HCT116 (cell line): Measurements from ENCODE around the gene ARHGAP12. TPM values are rescaled to one million over a fixed set of nuclear protein-coding genes. Genes with fewer than 3 reads are reported as not detected.

Source experiments
- ATAC-seq: fragments of 200-7000 bp; cut with Tn5 transposase; 2 replicates; pipeline ENCODE4 v1.9.1; 2020; ENCODE audit warnings: mild to moderate bottlenecking, moderate library complexity
- BruUV-seq: library from RNA; stranded (reverse); fragments of 400-500 nt; replicated peaks from 2 replicates; lab custom pipeline; 2021; lab: Mats Ljungman, UMichigan
- CTCF ChIA-PET: fragments of 300-600 bp; sonication (Branson Sonifier 250); formaldehyde crosslinking; loops from one replicate; lab custom pipeline; 2021; ENCODE audit warnings: antibody characterized with exemption; lab: Charles Lee
- POLR2A ChIA-PET: fragments of 300-600, 350-600 bp; sonication (Branson Sonifier 250); formaldehyde crosslinking; loops from one replicate; lab custom pipeline; 2021; ENCODE audit warnings: antibody characterized with exemption; lab: Charles Lee
- RAD21 ChIA-PET, 2 experiments: fragments of 300-600 bp; sonication (Branson Sonifier 250); formaldehyde crosslinking; loops; one replicate each; lab custom pipeline; 2023; ENCODE audit warnings: low total read pairs in 2 of 2; ENCODE audit not compliant: uncharacterized antibody in 2 of 2, unreplicated experiment in 2 of 2, low non-redundant PET in 1 of 2; lab: Charles Lee
- DNase-seq: peaks from one replicate; pipeline ENCODE4 v3.0.0-alpha.2; 2010; ENCODE audit warnings: low read depth, low spot score
- H2AFZ ChIP-seq: fragments of 200-600 bp; shearing (Covaris generic), sonication (generic); 2 replicates; pipeline ENCODE4 v1.6.1; 2017; ENCODE audit warnings: low read depth, mixed run types, mixed read lengths, antibody characterized with exemption, low read length; ENCODE audit not compliant: poor library complexity, severe bottlenecking
- H3K27ac ChIP-seq: 2 replicates; pipeline ENCODE4 v1.5.1; 2012; ENCODE audit warnings: low read depth, low read length
- H3K27me3 ChIP-seq: fragments of 200-600 bp; sonication (generic); 2 replicates; pipeline ENCODE4 v1.6.1; 2016; ENCODE audit warnings: mixed run types, low read length, mixed read lengths; ENCODE audit not compliant: insufficient read depth
- H3K36me3 ChIP-seq, 2 experiments: fragments of 200-500 bp in 1 of 2; fragments of 200-600 bp in 1 of 2; sonication (Bioruptor generic) in 1 of 2; sonication (generic) in 1 of 2; 2 replicates each; pipeline versions ENCODE4 v1.5.1 to v1.6.1; 2014 to 2016; ENCODE audit warnings: low read length in 2 of 2, inconsistent platforms in 1 of 2, mixed read lengths in 1 of 2, mixed run types in 1 of 2; ENCODE audit not compliant: insufficient read depth in 2 of 2, control insufficient read depth in 1 of 2
- H3K4me1 ChIP-seq, 2 experiments: fragments of 200-600 bp in 1 of 2; sonication (generic) in 1 of 2; 2 replicates each; pipeline versions ENCODE4 v1.5.1 to v1.6.1; 2012 to 2017; ENCODE audit warnings: low read length in 2 of 2, inconsistent platforms in 1 of 2, mild to moderate bottlenecking in 1 of 2, mixed read lengths in 1 of 2, mixed run types in 1 of 2, moderate library complexity in 1 of 2; ENCODE audit not compliant: insufficient read depth in 2 of 2, control insufficient read depth in 1 of 2
- H3K4me2 ChIP-seq: fragments of 200-600 bp; sonication (generic); 2 replicates; pipeline ENCODE4 v1.6.1; 2017; ENCODE audit warnings: mixed run types, low read length, mixed read lengths
- H3K4me3 ChIP-seq, 2 experiments: fragments of 200-600 bp in 1 of 2; sonication (generic) in 1 of 2; replicated peaks in 1 of 2; 2 replicates each; pipeline ENCODE4 v1.5.1; 2011 to 2016; ENCODE audit warnings: low read length in 2 of 2, control low read depth in 1 of 2, low read depth in 1 of 2, mild to moderate bottlenecking in 1 of 2, mixed read lengths in 1 of 2, mixed run types in 1 of 2
- H3K79me2 ChIP-seq: fragments of 200-600 bp; sonication (generic); 2 replicates; pipeline ENCODE4 v1.6.1; 2017; ENCODE audit warnings: mild to moderate bottlenecking, mixed run types, low read length, moderate library complexity, mixed read lengths; ENCODE audit not compliant: insufficient read depth
- H3K9ac ChIP-seq: fragments of 200-600 bp; sonication (generic); 2 replicates; pipeline ENCODE4 v1.6.1; 2016; ENCODE audit warnings: low read length, mixed read lengths
- H3K9me2 ChIP-seq: fragments of 200-600 bp; sonication (generic), shearing (Covaris generic); 2 replicates; pipeline ENCODE4 v1.6.1; 2017; ENCODE audit warnings: mixed run types, mild to moderate bottlenecking, moderate library complexity; ENCODE audit not compliant: insufficient read depth
- H3K9me3 ChIP-seq, 2 experiments: fragments of 200-500 bp in 1 of 2; fragments of 200-600 bp in 1 of 2; sonication (Bioruptor generic) in 1 of 2; sonication (generic) in 1 of 2; 2 replicates each; pipeline ENCODE4 v1.6.1; 2014 to 2017; ENCODE audit warnings: low read length in 2 of 2, mixed read lengths in 2 of 2, inconsistent platforms in 1 of 2, low read depth in 1 of 2, mild to moderate bottlenecking in 1 of 2, mixed run types in 1 of 2, moderate library complexity in 1 of 2; ENCODE audit not compliant: control insufficient read depth in 1 of 2, insufficient read depth in 1 of 2
- H4K20me1 ChIP-seq: fragments of 200-600 bp; sonication (generic), shearing (Covaris generic); 2 replicates; pipeline ENCODE4 v1.6.1; 2017; ENCODE audit warnings: mixed run types, mild to moderate bottlenecking, moderate library complexity; ENCODE audit not compliant: insufficient read depth
- CEBPB ChIP-seq: IDR thresholded peaks from 2 replicates; pipeline ENCODE4 v1.6.1; 2012; ENCODE audit warnings: low read depth
- EZH2phosphoT487 ChIP-seq: fragments of 200-600 bp; IDR thresholded peaks from 2 replicates; pipeline ENCODE4 v1.6.1; 2018; ENCODE audit warnings: antibody characterized with exemption, borderline replicate concordance
- POLR2A ChIP-seq: IDR thresholded peaks from 2 replicates; pipeline ENCODE4 v1.7.0; 2011; ENCODE audit warnings: borderline replicate concordance; ENCODE audit not compliant: insufficient read depth, insufficient read length; ENCODE audit errors: extremely low read depth
- RAD21 ChIP-seq: IDR thresholded peaks from 2 replicates; pipeline ENCODE4 v1.6.1; 2012; ENCODE audit warnings: low read depth, mild to moderate bottlenecking
- SIN3A ChIP-seq: IDR thresholded peaks from 2 replicates; pipeline ENCODE4 v1.6.1; 2012; ENCODE audit warnings: low read depth
- TCF7L2 ChIP-seq: IDR thresholded peaks from 2 replicates; pipeline ENCODE4 v1.7.0; 2011; ENCODE audit warnings: borderline replicate concordance, inconsistent platforms; ENCODE audit not compliant: insufficient read depth, insufficient read length; ENCODE audit errors: extremely low read depth
- intact Hi-C: fragments of 100-400 bp; cut with micrococcal nuclease; formaldehyde crosslinking; loops from 2 replicates; pipeline ENCODE4 v1.10.0; 2022
- total RNA-seq: library from RNA; stranded (reverse); gene quantifications from one replicate; pipeline ENCODE4 v1.2.1, GENCODE V29; 2021; ENCODE audit not compliant: unreplicated experiment
- TF ChIP-seq, protein P1 (sequence below): IDR thresholded peaks from 2 replicates; pipeline ENCODE4 v1.6.1; 2012
- TF ChIP-seq, protein P2 (sequence below), 3 experiments: fragments of 200-600 bp in 1 of 3; sonication (generic) in 1 of 3; IDR thresholded peaks in 2 of 3; conservative IDR thresholded peaks in 1 of 3; 2 replicates each; pipeline ENCODE4 v1.5.1; 2012 to 2017; ENCODE audit warnings: low read depth in 2 of 3, low read length in 2 of 3, antibody characterized with exemption in 1 of 3, borderline replicate concordance in 1 of 3, control low read depth in 1 of 3, mild to moderate bottlenecking in 1 of 3, mixed read lengths in 1 of 3, mixed run types in 1 of 3, moderate library complexity in 1 of 3; ENCODE audit not compliant: insufficient read depth in 1 of 3
- TF ChIP-seq, protein P3 (sequence below): IDR thresholded peaks from 2 replicates; pipeline ENCODE4 v1.6.1; 2011; ENCODE audit warnings: mild to moderate bottlenecking, low read length, moderate library complexity; ENCODE audit not compliant: insufficient replicate concordance; ENCODE audit errors: extremely low read depth

Gene ARHGAP12
- total RNA-seq, 1 experiment from 2014 or later, result 80.3 TPM

DNA sequence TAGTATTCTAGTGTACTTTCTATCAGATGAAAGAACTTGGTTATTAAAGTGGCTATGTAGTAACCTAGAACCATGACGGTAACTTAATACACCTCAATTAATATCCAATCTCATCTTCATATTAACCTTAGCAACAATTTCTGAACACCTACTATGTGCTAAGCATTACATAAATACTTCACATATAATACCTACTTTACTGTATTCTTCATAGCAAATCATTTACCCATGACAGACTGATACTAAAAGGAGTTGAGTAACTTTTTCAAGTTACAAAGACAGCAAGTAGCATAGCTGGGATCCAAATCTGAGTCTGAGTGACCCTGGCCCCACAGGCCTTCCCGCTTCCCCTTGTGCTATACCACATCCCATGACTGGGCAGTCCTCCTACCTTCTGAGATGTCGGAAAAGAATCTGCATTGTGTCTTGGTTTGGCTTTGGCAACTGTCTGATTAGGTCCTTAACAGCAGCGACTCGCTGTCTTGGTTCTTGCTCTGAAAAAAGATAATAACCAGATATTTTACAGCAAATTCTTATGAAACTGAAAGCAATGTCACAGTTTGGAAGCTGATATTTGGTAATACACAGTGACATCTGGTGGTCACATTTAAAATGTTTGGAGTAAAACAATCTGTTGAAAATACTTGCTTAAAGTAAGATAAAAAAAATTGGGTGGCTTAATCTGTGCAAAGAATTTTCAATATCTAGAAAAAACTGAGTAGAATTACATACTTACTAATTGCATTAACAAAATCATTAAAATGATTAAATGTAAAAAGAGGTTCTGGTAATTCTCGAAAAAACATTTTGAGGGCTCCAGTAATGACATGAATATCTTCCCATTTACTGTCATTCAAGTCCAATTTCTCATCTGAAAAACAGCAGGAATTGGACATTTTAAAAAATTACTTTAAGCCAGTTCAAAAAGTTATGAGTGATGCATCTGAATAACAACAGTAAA is 120.1 kb downstream of the ARHGAP12 start:
- Histone ChIP-seq H2AFZ (no peak overlapping the region), H3K4me2 (no peak overlapping the region), H3K4me1 (no peaks in the 10 kb centered on the region), H3K9ac (no peak overlapping the region), H3K27ac (no peak overlapping the region), H3K9me3 (no peaks in the 10 kb centered on the region), H3K4me3 (no peak overlapping the region), H3K9me2 (no peaks in the 10 kb centered on the region), H3K36me3 (peaks cover 48 to 59% of the 10 kb centered on the region in 2 experiments), H3K79me2 (no peaks in the 10 kb centered on the region; the same call in 1 of the 2 replicates), H3K27me3 (no peaks in the 10 kb centered on the region), H4K20me1 (peaks cover 4% of the 10 kb centered on the region; the same call in 1 of the 2 replicates)
- TF ChIP-seq, protein P1, sequence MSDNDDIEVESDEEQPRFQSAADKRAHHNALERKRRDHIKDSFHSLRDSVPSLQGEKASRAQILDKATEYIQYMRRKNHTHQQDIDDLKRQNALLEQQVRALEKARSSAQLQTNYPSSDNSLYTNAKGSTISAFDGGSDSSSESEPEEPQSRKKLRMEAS, result no peak
- TF ChIP-seq TCF7L2 (no peak), RAD21 (peak; percentile 58), CEBPB (no peak), POLR2A (no peak), EZH2phosphoT487 (no peak), SIN3A (no peak)
- TF ChIP-seq, protein P2, sequence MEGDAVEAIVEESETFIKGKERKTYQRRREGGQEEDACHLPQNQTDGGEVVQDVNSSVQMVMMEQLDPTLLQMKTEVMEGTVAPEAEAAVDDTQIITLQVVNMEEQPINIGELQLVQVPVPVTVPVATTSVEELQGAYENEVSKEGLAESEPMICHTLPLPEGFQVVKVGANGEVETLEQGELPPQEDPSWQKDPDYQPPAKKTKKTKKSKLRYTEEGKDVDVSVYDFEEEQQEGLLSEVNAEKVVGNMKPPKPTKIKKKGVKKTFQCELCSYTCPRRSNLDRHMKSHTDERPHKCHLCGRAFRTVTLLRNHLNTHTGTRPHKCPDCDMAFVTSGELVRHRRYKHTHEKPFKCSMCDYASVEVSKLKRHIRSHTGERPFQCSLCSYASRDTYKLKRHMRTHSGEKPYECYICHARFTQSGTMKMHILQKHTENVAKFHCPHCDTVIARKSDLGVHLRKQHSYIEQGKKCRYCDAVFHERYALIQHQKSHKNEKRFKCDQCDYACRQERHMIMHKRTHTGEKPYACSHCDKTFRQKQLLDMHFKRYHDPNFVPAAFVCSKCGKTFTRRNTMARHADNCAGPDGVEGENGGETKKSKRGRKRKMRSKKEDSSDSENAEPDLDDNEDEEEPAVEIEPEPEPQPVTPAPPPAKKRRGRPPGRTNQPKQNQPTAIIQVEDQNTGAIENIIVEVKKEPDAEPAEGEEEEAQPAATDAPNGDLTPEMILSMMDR (IDR thresholded peaks at IDR 0.05 in 2 of 3, conservative IDR thresholded peaks at IDR 0.05 in 1 of 3; ENCODE audit: borderline replicate concordance in 1 of 3, insufficient read depth in 1 of 3, low read depth in 2 of 3, low read length in 2 of 3), result peak; percentile 1 to 64 (median 28); a peak in 4 of 6 replicates
- TF ChIP-seq, protein P3, sequence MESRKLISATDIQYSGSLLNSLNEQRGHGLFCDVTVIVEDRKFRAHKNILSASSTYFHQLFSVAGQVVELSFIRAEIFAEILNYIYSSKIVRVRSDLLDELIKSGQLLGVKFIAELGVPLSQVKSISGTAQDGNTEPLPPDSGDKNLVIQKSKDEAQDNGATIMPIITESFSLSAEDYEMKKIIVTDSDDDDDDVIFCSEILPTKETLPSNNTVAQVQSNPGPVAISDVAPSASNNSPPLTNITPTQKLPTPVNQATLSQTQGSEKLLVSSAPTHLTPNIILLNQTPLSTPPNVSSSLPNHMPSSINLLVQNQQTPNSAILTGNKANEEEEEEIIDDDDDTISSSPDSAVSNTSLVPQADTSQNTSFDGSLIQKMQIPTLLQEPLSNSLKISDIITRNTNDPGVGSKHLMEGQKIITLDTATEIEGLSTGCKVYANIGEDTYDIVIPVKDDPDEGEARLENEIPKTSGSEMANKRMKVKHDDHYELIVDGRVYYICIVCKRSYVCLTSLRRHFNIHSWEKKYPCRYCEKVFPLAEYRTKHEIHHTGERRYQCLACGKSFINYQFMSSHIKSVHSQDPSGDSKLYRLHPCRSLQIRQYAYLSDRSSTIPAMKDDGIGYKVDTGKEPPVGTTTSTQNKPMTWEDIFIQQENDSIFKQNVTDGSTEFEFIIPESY, result no peak
- DNase-seq, result peak; percentile 6
- BruUV-seq, result no TSS peak
- intact Hi-C loops, result loop anchor here (10.0 kb wide), 3 partner anchors 1024 to 1084 kb away; no protein-coding TSS in a partner anchor
- ChIA-PET RAD21 (no interaction called here), POLR2A (no interaction called here), CTCF (interaction anchor here (0.7 to 1.3 kb wide), 4 partner anchors 9 to 1057 kb away, joined by 3 to 5 read pairs (median 4); no protein-coding TSS in a partner anchor)
- ATAC-seq, result peak; percentile 49; the same call in 1 of the 2 replicates
